ENCODE measurements around the gene TIGD2. TPM values are rescaled to one million over a fixed set of nuclear protein-coding genes. Genes with fewer than 3 reads are reported as not detected.

TIGD2 gene
- total and polyA plus RNA-seq, 2 donors (not counting 3 experiments of a cell fraction or from before 2014, with no cell fraction given) = 1.1 to 5.0 TPM

DNA sequence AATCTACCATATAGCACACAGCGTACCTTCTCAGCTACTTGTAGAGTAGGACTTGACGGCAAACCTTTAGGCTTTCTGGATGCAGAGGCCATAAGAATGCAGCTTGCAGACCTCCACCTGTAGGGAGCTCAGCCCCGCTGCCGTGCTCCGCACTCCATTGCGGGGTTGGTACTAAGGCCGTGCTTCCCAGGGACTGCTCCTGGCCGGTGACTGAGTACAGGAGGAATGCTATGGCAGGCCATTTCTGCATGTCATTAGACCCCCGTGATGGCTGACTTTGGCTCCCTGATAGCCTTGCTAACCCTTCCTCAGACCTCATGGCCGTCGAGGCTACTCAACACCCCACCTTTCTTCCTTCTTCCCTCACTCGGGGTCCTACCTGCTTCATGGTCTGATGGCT, 26.4 kb downstream of the TIGD2 start:
- H2AFZ ChIP-seq (ENCODE audit: low read depth, low read length) = no peak overlapping the region
- no TSS peak for BruUV-seq (replicated peaks)
- TF ChIP-seq, protein P1, sequence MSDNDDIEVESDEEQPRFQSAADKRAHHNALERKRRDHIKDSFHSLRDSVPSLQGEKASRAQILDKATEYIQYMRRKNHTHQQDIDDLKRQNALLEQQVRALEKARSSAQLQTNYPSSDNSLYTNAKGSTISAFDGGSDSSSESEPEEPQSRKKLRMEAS (IDR thresholded peaks at IDR 0.05; ENCODE audit: insufficient read depth, insufficient read length) = no peak
- TF ChIP-seq GATA2 (IDR thresholded peaks at IDR 0.05; ENCODE audit: insufficient read depth, insufficient read length, low read depth, low read length) (no peak), EZH2 (IDR thresholded peaks at IDR 0.05; ENCODE audit: borderline replicate concordance, low read depth, low read length, severe bottlenecking) (no peak), MYC (IDR thresholded peaks at IDR 0.05; ENCODE audit: low read depth, low read length) (no peak), FOS (IDR thresholded peaks at IDR 0.05; ENCODE audit: borderline replicate concordance, insufficient read depth, low read length) (no peak), JUN (IDR thresholded peaks at IDR 0.05; ENCODE audit: borderline replicate concordance, insufficient read depth, insufficient read length, low read depth) (no peak), POLR2A (IDR thresholded peaks at IDR 0.05; ENCODE audit: low read depth, low read length) (no peak), POLR2AphosphoS5 (IDR thresholded peaks at IDR 0.05; ENCODE audit: insufficient read depth, low read depth, low read length) (no peak)
- TF ChIP-seq, protein P2, sequence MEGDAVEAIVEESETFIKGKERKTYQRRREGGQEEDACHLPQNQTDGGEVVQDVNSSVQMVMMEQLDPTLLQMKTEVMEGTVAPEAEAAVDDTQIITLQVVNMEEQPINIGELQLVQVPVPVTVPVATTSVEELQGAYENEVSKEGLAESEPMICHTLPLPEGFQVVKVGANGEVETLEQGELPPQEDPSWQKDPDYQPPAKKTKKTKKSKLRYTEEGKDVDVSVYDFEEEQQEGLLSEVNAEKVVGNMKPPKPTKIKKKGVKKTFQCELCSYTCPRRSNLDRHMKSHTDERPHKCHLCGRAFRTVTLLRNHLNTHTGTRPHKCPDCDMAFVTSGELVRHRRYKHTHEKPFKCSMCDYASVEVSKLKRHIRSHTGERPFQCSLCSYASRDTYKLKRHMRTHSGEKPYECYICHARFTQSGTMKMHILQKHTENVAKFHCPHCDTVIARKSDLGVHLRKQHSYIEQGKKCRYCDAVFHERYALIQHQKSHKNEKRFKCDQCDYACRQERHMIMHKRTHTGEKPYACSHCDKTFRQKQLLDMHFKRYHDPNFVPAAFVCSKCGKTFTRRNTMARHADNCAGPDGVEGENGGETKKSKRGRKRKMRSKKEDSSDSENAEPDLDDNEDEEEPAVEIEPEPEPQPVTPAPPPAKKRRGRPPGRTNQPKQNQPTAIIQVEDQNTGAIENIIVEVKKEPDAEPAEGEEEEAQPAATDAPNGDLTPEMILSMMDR (IDR thresholded peaks at IDR 0.05; ENCODE audit: extremely low read depth in 1 of 2, insufficient read depth in 1 of 2, low read depth in 1 of 2, low read length in 2 of 2) = no peak
- no peak overlapping the region for H3K4me2 ChIP-seq (ENCODE audit: insufficient read depth, low read length)
- no peak overlapping the region for H3K4me3 ChIP-seq (replicated peaks in 1 of 3; ENCODE audit: insufficient read depth in 1 of 3, low read depth in 1 of 3, low read length in 3 of 3)
- FAIRE-seq (no peak), DNase-seq (ENCODE audit: low read depth, low spot score) (no peak)
- H3K4me1 ChIP-seq (ENCODE audit: control insufficient read depth, extremely low read depth, insufficient read depth, low read length) = no peaks in the 10 kb centered on the region
- H3K9ac ChIP-seq (replicated peaks; ENCODE audit: extremely low read depth, insufficient read depth, low read length) = no peak overlapping the region
- intact Hi-C loops (cut with micrococcal nuclease) (no loop called here), dilution Hi-C loops (cut with MboI; ENCODE audit: extremely low pct_ligation_motif_present, low sequenced_read_pairs) (no loop called here)
- no peaks in the 10 kb centered on the region for H3K9me3 ChIP-seq (replicated peaks; ENCODE audit: control insufficient read depth, insufficient read depth, low read length)
- ChIA-PET POLR2A (no interaction called here), CTCF (no interaction called here)
- no peaks in the 10 kb centered on the region for H3K79me2 ChIP-seq (ENCODE audit: control insufficient read depth, insufficient read depth, low read length)
- no peaks in the 10 kb centered on the region for H4K20me1 ChIP-seq (replicated peaks; ENCODE audit: control insufficient read depth, extremely low read depth, insufficient read depth, low read length)
- H3K27ac ChIP-seq (ENCODE audit: insufficient read depth, low read depth, low read length) = no peak overlapping the region
- no peaks in the 10 kb centered on the region for H3K9me1 ChIP-seq (replicated peaks; ENCODE audit: control insufficient read depth, extremely low read depth, insufficient read depth, low read length)
- peaks cover 2 to 3% of the 10 kb centered on the region in 2 experiments for H3K27me3 ChIP-seq (ENCODE audit: control insufficient read depth in 2 of 2, insufficient read depth in 2 of 2, low read length in 2 of 2)
- H3K36me3 ChIP-seq (ENCODE audit: control insufficient read depth in 2 of 2, extremely low read depth in 1 of 2, insufficient read depth in 2 of 2, low read length in 2 of 2) = no peaks in the 10 kb centered on the region
